Activated CD8-positive, alpha-beta memory T cell treated with anti-CD3 and anti-CD28 coated beads, Interleukin-2, amount 10 ng/mL, durations not matched to agents 7 days and 5 days (primary cell): ENCODE data around the gene EGLN3. TPM values are rescaled to one million over a fixed set of nuclear protein-coding genes. Genes with fewer than 3 reads are reported as not detected.

Experiments used
- ATAC-seq: fragments of 150-1000 bp; cut with Tn5 transposase; one replicate; pipeline ENCODE4 v1.10.0; 2021; ENCODE audit warnings: moderate library complexity
- CTCF ChIA-PET: fragments of 350-600 bp; sonication (Branson Sonifier 250); formaldehyde crosslinking; loops from one replicate; lab custom pipeline; 2021; ENCODE audit warnings: antibody characterized with exemption; lab: Charles Lee
- DNase-seq: peaks from one replicate; pipeline ENCODE4 v3.0.0-alpha.2; 2020
- H3K27ac Mint-ChIP-seq: one replicate; pipeline ENCODE4 v1.8.0; 2021; ENCODE audit warnings: mild to moderate bottlenecking, mixed read lengths
- H3K27me3 Mint-ChIP-seq: one replicate; pipeline ENCODE4 v1.8.0; 2021; ENCODE audit warnings: mixed read lengths
- H3K36me3 Mint-ChIP-seq: one replicate; pipeline ENCODE4 v1.8.0; 2021; ENCODE audit warnings: mild to moderate bottlenecking, mixed read lengths
- H3K4me1 Mint-ChIP-seq: one replicate; pipeline ENCODE4 v1.8.0; 2021; ENCODE audit warnings: mixed read lengths
- H3K4me3 Mint-ChIP-seq: one replicate; pipeline ENCODE4 v1.8.0; 2021; ENCODE audit warnings: mild to moderate bottlenecking, moderate library complexity, mixed read lengths
- H3K9me3 Mint-ChIP-seq: one replicate; pipeline ENCODE4 v1.8.0; 2022; ENCODE audit warnings: low read depth, mixed read lengths
- total RNA-seq, 2 experiments: library from RNA; stranded (reverse); gene quantifications; one replicate each; pipeline ENCODE4 v1.2.3, GENCODE V29; 2021

EGLN3 gene
- total RNA-seq, 2 experiments from 2014 or later = 4.3 to 5.0 TPM

DNA sequence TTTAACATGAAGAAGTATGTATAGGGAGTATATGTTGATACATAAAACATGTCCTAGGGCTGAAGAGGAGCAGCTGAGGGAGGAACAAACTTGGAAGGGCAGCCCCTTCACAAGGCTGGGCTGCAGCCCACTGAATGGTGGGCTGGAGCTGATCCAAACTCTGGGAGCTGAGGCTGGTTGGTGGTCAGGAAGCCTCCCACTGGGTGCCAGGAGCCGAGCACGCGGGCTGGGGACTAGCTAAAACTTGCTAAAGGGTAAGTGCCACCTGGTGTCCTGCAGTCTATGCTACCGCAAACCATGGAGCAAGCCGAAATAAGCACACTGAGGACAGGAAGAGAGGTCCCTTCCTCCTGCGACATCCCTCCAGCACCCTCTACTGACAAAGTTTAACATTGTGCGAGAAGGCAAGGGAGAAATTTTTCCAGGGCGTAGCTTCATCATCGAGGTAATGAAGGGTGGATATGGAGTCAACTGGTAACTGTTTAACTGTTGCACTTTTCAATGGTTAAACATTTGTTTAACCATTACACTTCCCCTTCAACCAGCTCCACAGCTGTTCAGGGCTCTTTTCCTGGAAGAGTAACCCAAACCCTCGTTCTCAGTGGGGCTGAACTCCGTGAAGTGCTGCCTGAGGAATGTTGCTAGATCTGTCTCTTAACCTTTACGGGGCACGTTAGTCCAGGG is 42.2 kb downstream of the EGLN3 start:
- Mint-ChIP-seq H3K27me3 (no peaks in the 10 kb centered on the region), H3K9me3 (no peaks in the 10 kb centered on the region), H3K27ac (no peak overlapping the region), H3K4me3 (no peak overlapping the region), H3K4me1 (no peaks in the 10 kb centered on the region), H3K36me3 (no peaks in the 10 kb centered on the region)
- CTCF ChIA-PET = no interaction called here
- DNase-seq (no peak), ATAC-seq (no peak)

DNA sequence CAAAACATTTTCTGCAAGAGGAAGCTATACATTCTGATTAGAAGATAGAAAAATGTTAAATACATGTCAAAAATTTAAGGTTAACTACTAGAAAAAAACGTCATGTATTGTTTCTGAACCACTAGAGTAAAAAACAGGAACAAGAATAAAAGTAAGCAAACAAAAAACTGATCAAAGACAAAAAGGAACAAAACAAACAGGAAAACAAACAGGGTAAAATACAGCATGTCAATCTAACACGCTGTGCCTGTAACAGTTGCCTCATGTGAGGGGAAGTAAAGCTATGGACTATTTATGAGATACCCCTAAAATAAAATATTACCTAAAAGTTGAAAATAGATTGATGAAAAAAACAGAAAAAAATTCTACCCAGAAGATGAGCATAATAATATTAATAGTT is 43.9 kb downstream of the EGLN3 start:
- no peak for ATAC-seq
- Mint-ChIP-seq H3K27me3 (no peaks in the 10 kb centered on the region), H3K9me3 (no peaks in the 10 kb centered on the region), H3K36me3 (peaks cover 2% of the 10 kb centered on the region), H3K4me1 (no peaks in the 10 kb centered on the region), H3K27ac (no peak overlapping the region), H3K4me3 (no peak overlapping the region)
- CTCF ChIA-PET = no interaction called here
- no peak for DNase-seq

DNA sequence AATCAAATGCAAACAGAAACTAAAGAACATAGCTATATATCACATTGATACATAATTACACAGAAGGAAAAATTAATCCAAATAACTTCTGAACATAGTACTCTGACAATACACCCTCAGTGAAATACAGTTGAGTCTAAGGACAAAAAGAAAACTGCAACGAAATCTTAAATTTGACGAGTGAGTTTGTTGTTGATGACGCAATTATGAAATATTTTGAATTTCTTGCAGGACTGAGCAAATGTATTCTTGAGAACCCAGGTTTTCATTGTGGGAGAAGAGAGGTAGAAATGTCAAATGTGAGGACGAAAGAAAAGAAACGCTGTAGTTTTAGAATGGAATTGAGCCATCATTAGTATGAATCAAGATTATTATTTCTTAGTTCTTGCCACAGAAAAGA is 46.3 kb downstream of the EGLN3 start:
- DNase-seq = no peak
- Mint-ChIP-seq H3K4me1 (no peaks in the 10 kb centered on the region), H3K9me3 (no peaks in the 10 kb centered on the region), H3K27me3 (no peaks in the 10 kb centered on the region), H3K4me3 (no peak overlapping the region), H3K36me3 (peaks cover 2% of the 10 kb centered on the region), H3K27ac (no peak overlapping the region)
- CTCF ChIA-PET = no interaction called here
- ATAC-seq = no peak

DNA sequence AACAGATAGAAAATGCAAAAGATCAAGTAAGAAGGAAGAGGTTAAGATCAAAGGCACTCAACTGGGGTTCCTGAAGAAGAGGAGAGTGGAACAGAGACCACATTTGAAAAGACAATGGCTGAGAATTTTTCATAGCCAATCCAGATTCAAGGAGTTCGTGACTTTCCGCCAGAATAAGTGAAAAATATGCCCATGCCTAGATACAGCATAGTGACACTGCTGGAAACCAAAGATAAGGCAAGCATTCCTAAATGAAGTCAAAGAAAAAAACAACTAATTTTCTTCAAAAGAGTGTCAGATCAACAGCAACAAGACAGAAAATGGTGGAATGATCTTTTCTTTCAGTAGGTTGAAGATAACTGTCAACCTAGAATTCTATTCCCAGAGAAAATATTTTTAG is 47.5 kb downstream of the EGLN3 start:
- no peak overlapping the region for H3K27ac Mint-ChIP-seq
- ATAC-seq (no peak), DNase-seq (no peak)
- H3K27me3 Mint-ChIP-seq = no peaks in the 10 kb centered on the region
- H3K4me1 Mint-ChIP-seq = no peaks in the 10 kb centered on the region
- no peaks in the 10 kb centered on the region for H3K9me3 Mint-ChIP-seq
- CTCF ChIA-PET = no interaction called here
- peaks cover 2% of the 10 kb centered on the region for H3K36me3 Mint-ChIP-seq
- H3K4me3 Mint-ChIP-seq = no peak overlapping the region

DNA sequence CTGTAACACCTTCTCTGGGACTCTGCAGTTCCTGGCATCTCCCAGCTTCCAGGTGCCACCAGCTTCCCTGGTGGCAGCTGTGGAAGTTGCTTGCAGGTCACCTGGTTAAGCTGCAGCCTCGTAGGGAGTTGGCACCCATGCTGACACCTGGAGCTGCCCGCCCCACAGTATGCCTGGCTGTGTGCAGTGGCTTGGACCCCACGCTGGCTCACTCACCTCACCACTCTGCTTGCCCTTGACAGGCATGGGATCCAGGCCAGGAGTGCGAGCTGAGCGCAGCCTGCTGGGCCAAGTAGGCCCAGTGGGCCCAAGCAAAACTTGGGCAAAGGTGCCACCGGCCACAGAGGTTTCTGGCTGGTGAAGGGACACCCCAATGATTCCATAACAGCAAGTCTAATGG is 48.5 kb downstream of the EGLN3 start:
- H3K27ac Mint-ChIP-seq = no peak overlapping the region
- CTCF ChIA-PET = no interaction called here

DNA sequence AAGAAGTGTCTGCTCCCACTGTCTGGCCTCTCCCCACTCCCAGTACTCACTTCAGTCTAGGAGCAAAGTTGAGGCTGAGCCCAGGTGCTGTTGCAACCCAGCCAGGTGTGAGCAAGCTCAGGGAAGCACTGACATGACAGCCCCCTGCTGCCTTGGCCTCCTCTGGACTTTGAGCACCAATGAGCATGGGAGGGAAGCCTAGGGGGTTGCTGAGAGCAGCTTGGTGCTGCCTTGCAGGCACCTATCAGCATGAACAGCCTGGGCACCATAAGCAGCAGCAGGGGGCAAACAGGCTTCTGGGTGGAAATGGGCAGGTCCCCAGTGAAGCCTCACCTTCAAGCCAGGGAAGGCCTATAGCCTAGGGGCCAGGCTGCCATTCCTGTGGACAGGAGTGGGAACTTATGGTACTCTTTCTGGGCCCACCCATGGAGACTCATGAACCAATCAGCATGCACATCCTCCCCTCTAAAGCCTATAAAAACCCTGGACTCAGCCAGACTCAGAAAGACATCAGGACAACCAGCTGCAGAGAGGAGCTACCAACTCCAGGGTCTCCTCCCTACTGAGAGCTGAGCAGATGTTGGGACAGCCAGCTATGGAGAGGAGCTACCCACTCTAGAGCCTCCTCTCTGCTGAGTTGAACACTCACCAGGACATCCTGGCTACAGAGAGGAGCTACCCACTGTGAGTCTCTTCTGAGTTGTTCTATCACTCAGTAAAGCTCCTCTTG is 49.3 kb downstream of the EGLN3 start:
- Mint-ChIP-seq H3K4me3 (no peak overlapping the region), H3K27me3 (no peaks in the 10 kb centered on the region), H3K4me1 (no peaks in the 10 kb centered on the region), H3K27ac (no peak overlapping the region), H3K9me3 (no peaks in the 10 kb centered on the region), H3K36me3 (peaks cover 2% of the 10 kb centered on the region)
- CTCF ChIA-PET = no interaction called here
- DNase-seq (no peak), ATAC-seq (no peak)

More for the DNA sequence above, 48.5 kb downstream of the EGLN3 start:
- Mint-ChIP-seq H3K27me3 (no peaks in the 10 kb centered on the region), H3K4me1 (no peaks in the 10 kb centered on the region), H3K9me3 (no peaks in the 10 kb centered on the region), H3K4me3 (no peak overlapping the region), H3K36me3 (peaks cover 2% of the 10 kb centered on the region)
- ATAC-seq (no peak), DNase-seq (no peak)

DNA sequence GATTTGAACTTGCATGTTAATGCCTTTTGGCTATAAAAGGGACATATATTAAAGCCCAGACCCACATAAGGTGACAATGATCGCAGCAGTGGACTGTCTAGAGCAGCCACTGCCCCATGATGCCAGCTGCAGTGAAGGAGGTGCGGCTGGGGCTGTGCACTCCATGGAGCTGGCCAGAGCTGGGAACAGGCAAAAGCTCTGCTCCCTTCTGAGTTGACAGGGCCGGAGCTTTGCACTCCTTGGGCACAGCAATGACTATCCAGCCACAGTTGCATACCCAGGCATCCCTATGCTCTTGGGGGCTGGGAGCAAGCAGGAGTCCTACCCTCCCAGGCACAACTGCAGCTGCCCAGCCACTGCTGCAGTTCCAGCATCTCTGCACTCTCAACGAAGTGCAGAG is 50.2 kb downstream of the EGLN3 start:
- Mint-ChIP-seq H3K4me1 (no peaks in the 10 kb centered on the region), H3K27me3 (no peaks in the 10 kb centered on the region), H3K27ac (no peak overlapping the region), H3K36me3 (peaks cover 2% of the 10 kb centered on the region), H3K9me3 (no peaks in the 10 kb centered on the region), H3K4me3 (no peak overlapping the region)
- ATAC-seq = no peak
- DNase-seq = no peak
- CTCF ChIA-PET = no interaction called here

DNA sequence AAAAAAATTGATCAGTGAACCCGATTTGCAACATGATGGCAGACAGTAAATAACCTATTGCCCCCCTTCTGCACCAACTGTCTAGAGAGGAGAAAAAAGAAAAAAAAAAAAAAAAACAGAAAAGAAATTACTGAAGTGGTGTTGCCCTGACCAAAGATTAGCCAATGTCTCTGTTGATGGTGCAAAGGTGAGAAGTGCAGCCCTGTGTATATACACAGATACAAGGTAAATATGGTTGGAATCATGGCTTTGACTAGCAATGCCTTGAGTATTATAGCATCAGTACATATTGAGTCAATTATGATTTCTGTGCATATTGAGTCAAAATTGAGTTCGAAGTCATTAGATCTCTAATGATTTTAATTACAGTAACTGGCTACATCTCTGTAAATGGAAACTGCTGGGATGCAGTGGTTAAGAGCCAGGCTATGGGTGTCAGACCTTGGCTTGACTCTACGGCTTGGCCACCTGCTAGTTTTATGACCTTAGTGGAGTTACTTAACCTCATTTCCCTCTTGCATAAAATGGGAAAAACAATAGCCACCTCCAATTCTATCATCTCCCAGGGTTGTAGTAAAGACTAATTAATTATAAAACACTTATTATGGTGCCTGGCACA is 51.0 kb downstream of the EGLN3 start:
- ATAC-seq (no peak), DNase-seq (no peak)
- no peak overlapping the region for H3K27ac Mint-ChIP-seq
- H3K4me1 Mint-ChIP-seq = no peaks in the 10 kb centered on the region
- CTCF ChIA-PET = no interaction called here
- H3K36me3 Mint-ChIP-seq = peaks cover 2% of the 10 kb centered on the region
- no peaks in the 10 kb centered on the region for H3K27me3 Mint-ChIP-seq
- H3K9me3 Mint-ChIP-seq = peaks cover 3% of the 10 kb centered on the region
- H3K4me3 Mint-ChIP-seq = no peak overlapping the region

DNA sequence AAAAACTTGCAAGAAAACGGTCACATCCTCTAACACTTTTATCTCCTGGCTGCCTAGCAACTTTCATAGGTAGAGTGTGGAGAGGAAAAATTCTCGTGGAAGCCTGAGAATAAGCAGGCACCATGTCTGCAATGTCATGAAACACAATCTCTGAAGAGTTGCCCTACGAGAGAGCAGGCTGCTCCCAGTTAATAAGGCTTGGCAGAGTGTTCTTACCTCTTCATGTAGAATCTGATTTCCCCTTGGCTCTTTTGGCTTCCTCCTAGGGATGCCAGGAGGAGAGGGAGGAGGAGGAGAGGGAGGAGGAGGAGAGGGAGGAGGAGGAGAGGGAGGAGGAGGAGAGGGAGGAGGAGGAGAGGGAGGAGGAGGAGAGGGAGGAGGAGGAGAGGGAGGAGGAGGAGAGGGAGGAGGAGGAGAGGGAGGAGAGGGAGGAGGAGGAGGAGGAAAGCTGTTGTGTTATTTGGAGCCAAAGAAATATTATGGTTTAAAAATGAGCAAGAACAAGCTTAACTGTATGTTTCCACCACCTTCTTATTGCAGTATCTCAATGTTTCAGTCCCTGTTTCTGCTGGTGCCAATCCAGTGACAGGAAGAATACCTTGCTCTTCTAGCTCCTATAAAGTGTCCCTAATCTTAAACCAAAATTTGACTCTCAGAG is 52.9 kb downstream of the EGLN3 start:
- H3K27ac Mint-ChIP-seq = no peak overlapping the region
- DNase-seq (no peak), ATAC-seq (no peak)
- H3K36me3 Mint-ChIP-seq = no peaks in the 10 kb centered on the region
- H3K9me3 Mint-ChIP-seq = peaks cover 4% of the 10 kb centered on the region
- no peak overlapping the region for H3K4me3 Mint-ChIP-seq
- no peaks in the 10 kb centered on the region for H3K27me3 Mint-ChIP-seq
- CTCF ChIA-PET = no interaction called here
- no peaks in the 10 kb centered on the region for H3K4me1 Mint-ChIP-seq

DNA sequence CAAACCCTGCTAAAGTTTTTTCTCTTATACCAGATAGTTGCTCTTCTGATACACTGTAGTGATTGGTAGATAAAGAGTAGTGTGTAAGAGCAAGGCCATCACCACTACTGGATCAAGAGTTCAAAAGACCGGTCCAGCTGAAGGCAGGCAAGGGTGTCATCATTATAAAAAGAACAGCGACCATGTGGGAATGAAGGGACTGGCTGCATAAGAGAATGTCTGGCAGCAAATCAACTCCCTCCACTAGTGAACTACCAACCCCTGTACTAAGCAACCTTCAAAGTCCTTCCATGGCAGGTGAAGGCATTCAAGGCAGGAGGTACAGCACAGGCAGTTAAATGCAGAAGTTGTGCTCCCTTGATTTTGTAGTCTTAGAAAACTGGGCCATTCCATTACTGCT is 53.5 kb downstream of the EGLN3 start:
- Mint-ChIP-seq H3K27ac (no peak overlapping the region), H3K4me1 (no peaks in the 10 kb centered on the region), H3K9me3 (peaks cover 4% of the 10 kb centered on the region), H3K36me3 (no peaks in the 10 kb centered on the region), H3K4me3 (no peak overlapping the region), H3K27me3 (no peaks in the 10 kb centered on the region)
- no peak for ATAC-seq
- DNase-seq = no peak
- CTCF ChIA-PET = no interaction called here

DNA sequence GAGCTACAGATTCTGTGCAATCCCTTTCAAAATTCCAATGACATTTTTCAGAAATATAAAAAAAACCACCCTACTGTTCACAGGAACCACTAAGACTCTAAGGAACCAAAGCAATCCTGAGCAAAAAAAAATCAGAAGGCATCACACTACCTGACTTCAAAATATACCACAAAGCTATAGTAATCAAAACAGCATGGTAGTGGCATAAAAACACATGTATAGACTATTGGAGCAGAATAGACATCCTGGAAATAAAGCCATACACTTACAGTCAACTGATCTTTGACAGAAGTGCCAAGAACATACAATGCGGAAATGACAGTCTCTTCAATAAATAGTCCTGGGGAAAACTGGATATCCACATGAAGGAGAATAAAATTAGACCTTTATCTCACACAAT is 56.5 kb downstream of the EGLN3 start:
- Mint-ChIP-seq H3K27me3 (no peaks in the 10 kb centered on the region), H3K4me1 (no peaks in the 10 kb centered on the region), H3K27ac (no peak overlapping the region), H3K4me3 (no peak overlapping the region), H3K36me3 (no peaks in the 10 kb centered on the region), H3K9me3 (peaks cover 4% of the 10 kb centered on the region)
- CTCF ChIA-PET = no interaction called here
- ATAC-seq (no peak), DNase-seq (no peak)

DNA sequence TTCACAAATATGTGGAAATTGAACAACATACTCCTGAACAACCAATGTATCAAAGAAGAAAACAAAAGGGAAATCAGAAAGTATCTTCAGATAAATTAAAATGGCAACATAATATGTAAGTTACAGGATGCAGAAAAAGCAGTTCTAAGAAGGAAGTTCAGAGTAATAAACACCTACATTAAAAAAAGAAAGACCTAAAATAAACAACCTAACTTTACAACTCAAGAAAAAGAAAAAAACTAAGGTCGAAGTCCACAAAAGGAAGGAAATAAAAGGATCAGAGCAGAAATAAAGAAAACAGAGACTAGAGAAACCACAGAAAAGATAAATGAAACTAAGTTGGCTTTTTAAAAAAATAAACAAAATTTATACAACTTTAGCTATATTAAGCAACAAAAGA is 59.2 kb downstream of the EGLN3 start:
- Mint-ChIP-seq H3K36me3 (no peaks in the 10 kb centered on the region), H3K4me3 (no peak overlapping the region), H3K9me3 (peaks cover 11% of the 10 kb centered on the region)

DNA sequence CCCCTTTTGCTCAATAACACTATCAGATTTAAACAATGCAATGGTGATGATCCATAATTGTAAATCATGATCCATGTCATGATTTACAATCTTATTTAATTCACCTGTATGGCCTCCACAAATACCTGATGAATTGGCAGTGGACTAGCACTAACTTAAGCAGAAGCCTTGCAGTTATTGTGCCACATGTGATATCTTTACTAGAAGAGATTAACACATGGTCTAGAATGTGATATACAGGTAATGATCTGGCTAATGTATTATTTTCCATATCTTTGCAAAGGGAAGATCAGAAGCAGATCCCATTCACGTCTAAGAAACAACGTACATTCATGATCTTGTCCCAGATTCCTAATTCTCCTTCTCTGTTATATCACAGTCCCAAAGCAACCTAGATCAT is 66.0 kb downstream of the EGLN3 start:
- CTCF ChIA-PET = no interaction called here
- DNase-seq = no peak
- H3K27ac Mint-ChIP-seq = no peak overlapping the region
- ATAC-seq = no peak
- H3K9me3 Mint-ChIP-seq = peaks cover 7% of the 10 kb centered on the region
- H3K27me3 Mint-ChIP-seq = no peaks in the 10 kb centered on the region
- H3K4me1 Mint-ChIP-seq = no peaks in the 10 kb centered on the region
- H3K4me3 Mint-ChIP-seq = no peak overlapping the region
- no peaks in the 10 kb centered on the region for H3K36me3 Mint-ChIP-seq

More for the DNA sequence above, 59.2 kb downstream of the EGLN3 start:
- no peak overlapping the region for H3K27ac Mint-ChIP-seq
- H3K27me3 Mint-ChIP-seq = no peaks in the 10 kb centered on the region
- CTCF ChIA-PET = no interaction called here
- H3K4me1 Mint-ChIP-seq = no peaks in the 10 kb centered on the region
- no peak for ATAC-seq
- DNase-seq = no peak
